ENCODE results near the gene FBXW11. TPM values are rescaled to one million over a fixed set of nuclear protein-coding genes. Genes with fewer than 3 reads are reported as not detected.

The FBXW11 gene
- polyA plus RNA-seq, 1 donor (not counting 4 experiments of a cell fraction or from before 2014, with no cell fraction given): 48.4 TPM

GRCh38 chr5:171946000-171946781 lies 60.2 kb downstream of the FBXW11 start:
- Histone ChIP-seq H3K27me3 (ENCODE audit: control insufficient read depth, extremely low read depth, insufficient read depth, low read length) (no peaks in the 10 kb centered on the region), H3K27ac (ENCODE audit: control insufficient read depth, insufficient read depth, low read length) (peak overlapping the region; percentile 55), H3K4me1 (ENCODE audit: control insufficient read depth, extremely low read depth, insufficient read depth, low read length) (peaks cover 24% of the 10 kb centered on the region), H4K20me1 (ENCODE audit: control insufficient read depth, extremely low read depth, insufficient read depth, low read length) (no peaks in the 10 kb centered on the region), H3K4me3 (ENCODE audit: control insufficient read depth in 2 of 3, extremely low read depth in 1 of 3, insufficient read depth in 2 of 3, low read depth in 1 of 3, low read length in 3 of 3) (peak overlapping the region in 2 of 3 experiments; percentile 3 to 49), H2AFZ (ENCODE audit: control insufficient read depth, low read length) (no peak overlapping the region), H3K9ac (ENCODE audit: control insufficient read depth, extremely low read depth, insufficient read depth, low read length) (peak overlapping the region; percentile 35), H3K9me3 (ENCODE audit: control insufficient read depth, low read depth, low read length) (no peaks in the 10 kb centered on the region), H3K36me3 (ENCODE audit: control insufficient read depth in 2 of 2, extremely low read depth in 1 of 2, insufficient read depth in 2 of 2, low read length in 2 of 2) (no peaks in the 10 kb centered on the region), H3K9me1 (ENCODE audit: control insufficient read depth, extremely low read depth, insufficient read depth, low read length) (no peaks in the 10 kb centered on the region), H3K79me2 (ENCODE audit: control insufficient read depth, insufficient read depth, low read length) (peaks cover 75% of the 10 kb centered on the region), H3K4me2 (ENCODE audit: control insufficient read depth, extremely low read depth, insufficient read depth, low read depth, low read length) (peak overlapping the region; percentile 77)
- dilution Hi-C loops (cut with MboI; ENCODE audit: extremely low pct_ligation_motif_present, low sequenced_read_pairs): no loop called here
- peak; percentile 11 to 38 (median 28) for TF ChIP-seq CTCF (optimal IDR thresholded peaks at IDR 0.05 in 1 of 3, IDR thresholded peaks at IDR 0.05 in 1 of 3, conservative IDR thresholded peaks at IDR 0.05 in 1 of 3; ENCODE audit: extremely low read depth in 1 of 3, insufficient read depth in 2 of 3, low read length in 3 of 3)
- TF ChIP-seq EZH2 (IDR thresholded peaks at IDR 0.05; ENCODE audit: low read length): no peak
- DNase-seq (ENCODE audit: low read depth, low spot score): no peak
- FAIRE-seq: peak; percentile 67

DNA sequence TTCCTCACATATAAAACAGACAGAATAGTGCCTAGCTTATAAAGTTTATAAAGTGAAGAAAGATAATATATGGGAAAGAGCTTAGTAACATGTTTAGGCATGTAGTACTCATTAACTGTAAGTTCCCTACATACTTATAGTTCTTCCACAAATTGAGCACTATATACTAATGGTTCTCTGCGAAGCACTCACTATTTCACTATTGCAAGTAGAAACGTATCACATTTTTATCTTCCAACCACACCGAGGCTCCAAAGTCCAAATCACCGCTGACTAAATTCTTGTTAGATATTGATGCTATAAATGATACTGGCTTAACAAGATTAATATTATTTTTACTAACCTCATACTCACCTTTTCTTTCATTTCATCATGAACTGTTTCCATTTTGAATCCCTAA lies 61.0 kb downstream of the FBXW11 start:
- Histone ChIP-seq H3K9me3 (ENCODE audit: control insufficient read depth, low read depth, low read length) (no peaks in the 10 kb centered on the region), H2AFZ (ENCODE audit: control insufficient read depth, low read length) (peak overlapping the region; percentile 28), H3K9ac (ENCODE audit: control insufficient read depth, extremely low read depth, insufficient read depth, low read length) (peak overlapping the region; percentile 35), H3K4me3 (ENCODE audit: control insufficient read depth in 2 of 3, extremely low read depth in 1 of 3, insufficient read depth in 2 of 3, low read depth in 1 of 3, low read length in 3 of 3) (peak overlapping the region in 1 of 3 experiments; percentile 49), H4K20me1 (ENCODE audit: control insufficient read depth, extremely low read depth, insufficient read depth, low read length) (no peaks in the 10 kb centered on the region), H3K79me2 (ENCODE audit: control insufficient read depth, insufficient read depth, low read length) (peaks cover 73% of the 10 kb centered on the region), H3K4me1 (ENCODE audit: control insufficient read depth, extremely low read depth, insufficient read depth, low read length) (peaks cover 29% of the 10 kb centered on the region), H3K9me1 (ENCODE audit: control insufficient read depth, extremely low read depth, insufficient read depth, low read length) (no peaks in the 10 kb centered on the region), H3K27ac (ENCODE audit: control insufficient read depth, insufficient read depth, low read length) (peak overlapping the region; percentile 55), H3K36me3 (ENCODE audit: control insufficient read depth in 2 of 2, extremely low read depth in 1 of 2, insufficient read depth in 2 of 2, low read length in 2 of 2) (no peaks in the 10 kb centered on the region), H3K4me2 (ENCODE audit: control insufficient read depth, extremely low read depth, insufficient read depth, low read depth, low read length) (peak overlapping the region; percentile 77), H3K27me3 (ENCODE audit: control insufficient read depth, extremely low read depth, insufficient read depth, low read length) (no peaks in the 10 kb centered on the region)
- dilution Hi-C loops (cut with MboI; ENCODE audit: extremely low pct_ligation_motif_present, low sequenced_read_pairs): no loop called here
- TF ChIP-seq CTCF (optimal IDR thresholded peaks at IDR 0.05 in 1 of 3, IDR thresholded peaks at IDR 0.05 in 1 of 3, conservative IDR thresholded peaks at IDR 0.05 in 1 of 3; ENCODE audit: extremely low read depth in 1 of 3, insufficient read depth in 2 of 3, low read length in 3 of 3) (no peak), EZH2 (IDR thresholded peaks at IDR 0.05; ENCODE audit: low read length) (no peak)
- no peak for FAIRE-seq
- no peak for DNase-seq (ENCODE audit: low read depth, low spot score)

Measured in keratinocyte (primary cell).